Vagina (tissue), 2 donors: Measurements from ENCODE around the gene TADA2A.
"Not testable (repeated sequence)": the region's sequence is repeated elsewhere in the genome, so short reads cannot be mapped to it uniquely, and the experiment has no call there.

Source experiments
- POLR2AphosphoS5 ChIP-seq, 2 donors: sonication (generic); formaldehyde crosslinking; IDR thresholded peaks; one replicate each; pipeline ENCODE4 v1.9.0; 2017; ENCODE audit warnings: antibody characterized with exemption in 2 of 2, mild to moderate bottlenecking in 2 of 2, low read depth in 1 of 2; ENCODE audit not compliant: insufficient read depth in 1 of 2
- TF ChIP-seq, protein P1 (sequence below), 3 experiments: fragments of 450-650 bp in 2 of 3; fragments of 200-600 bp in 1 of 3; sonication (generic) in 1 of 3; IDR thresholded peaks; one replicate each; pipeline ENCODE4 v1.5.1; 2017 to 2019; ENCODE audit warnings: antibody characterized with exemption in 3 of 3, mild to moderate bottlenecking in 2 of 3, moderate library complexity in 2 of 3

DNA sequence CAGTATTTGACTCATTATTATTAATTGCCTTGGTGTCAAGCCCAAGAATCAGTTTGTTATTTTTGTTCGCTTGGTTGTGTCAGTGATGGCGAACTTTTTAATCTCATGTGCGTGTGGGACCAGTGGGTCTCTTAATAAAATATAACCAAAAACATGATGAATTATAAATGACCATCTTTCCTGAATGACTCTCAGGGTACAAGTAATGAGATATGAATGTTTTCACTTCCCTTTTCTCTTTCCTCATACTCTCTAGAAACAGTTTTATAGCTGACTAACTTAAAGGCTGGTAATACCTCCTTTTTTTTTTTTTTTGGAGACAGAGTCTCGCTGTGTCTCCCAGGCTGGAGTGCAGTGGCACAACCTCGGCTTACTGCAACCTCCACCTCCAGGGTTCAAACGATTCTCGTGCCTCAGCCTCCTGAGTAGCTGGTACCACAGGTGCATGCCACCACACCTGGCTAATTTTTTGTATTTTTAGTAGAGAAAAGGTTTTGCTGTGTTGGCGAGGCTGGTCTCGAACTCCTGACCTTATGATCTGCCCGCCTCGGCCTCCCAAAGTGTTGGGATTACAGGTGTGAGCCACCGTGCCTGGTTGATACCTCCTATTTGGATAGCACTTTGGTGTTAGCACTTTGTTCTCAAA lies 34.8 kb downstream of the TADA2A start:
- TF ChIP-seq, protein P1, sequence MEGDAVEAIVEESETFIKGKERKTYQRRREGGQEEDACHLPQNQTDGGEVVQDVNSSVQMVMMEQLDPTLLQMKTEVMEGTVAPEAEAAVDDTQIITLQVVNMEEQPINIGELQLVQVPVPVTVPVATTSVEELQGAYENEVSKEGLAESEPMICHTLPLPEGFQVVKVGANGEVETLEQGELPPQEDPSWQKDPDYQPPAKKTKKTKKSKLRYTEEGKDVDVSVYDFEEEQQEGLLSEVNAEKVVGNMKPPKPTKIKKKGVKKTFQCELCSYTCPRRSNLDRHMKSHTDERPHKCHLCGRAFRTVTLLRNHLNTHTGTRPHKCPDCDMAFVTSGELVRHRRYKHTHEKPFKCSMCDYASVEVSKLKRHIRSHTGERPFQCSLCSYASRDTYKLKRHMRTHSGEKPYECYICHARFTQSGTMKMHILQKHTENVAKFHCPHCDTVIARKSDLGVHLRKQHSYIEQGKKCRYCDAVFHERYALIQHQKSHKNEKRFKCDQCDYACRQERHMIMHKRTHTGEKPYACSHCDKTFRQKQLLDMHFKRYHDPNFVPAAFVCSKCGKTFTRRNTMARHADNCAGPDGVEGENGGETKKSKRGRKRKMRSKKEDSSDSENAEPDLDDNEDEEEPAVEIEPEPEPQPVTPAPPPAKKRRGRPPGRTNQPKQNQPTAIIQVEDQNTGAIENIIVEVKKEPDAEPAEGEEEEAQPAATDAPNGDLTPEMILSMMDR (IDR thresholded peaks at IDR 0.05), result not testable (repeated sequence)
- TF ChIP-seq POLR2AphosphoS5 (IDR thresholded peaks at IDR 0.05; ENCODE audit: insufficient read depth in 1 of 2, low read depth in 1 of 2), result not testable (repeated sequence)
